Right lobe of liver (tissue), 6 donors: ENCODE data around the gene SPAG16. TPM values are rescaled to one million over a fixed set of nuclear protein-coding genes. Genes with fewer than 3 reads are reported as not detected.

Experiments used
- ATAC-seq, 4 donors: fragments of 200-7000 bp; cut with Tn5 transposase; one replicate each; pipeline ENCODE4 v1.9.1; 2020; ENCODE audit warnings: mild to moderate bottlenecking in 4 of 4, moderate library complexity in 4 of 4
- DNase-seq, 3 donors: peaks; one replicate each; pipeline ENCODE4 v3.0.0-alpha.2; 2020
- H3K27ac ChIP-seq, 3 donors: fragments of 200-600 bp; one replicate each; pipeline ENCODE4 v1.8.0; 2022
- H3K27me3 ChIP-seq, 2 donors: fragments of 200-600 bp; one replicate each; pipeline ENCODE4 v1.8.0; 2022
- H3K36me3 ChIP-seq, 4 donors: fragments of 200-600 bp; sonication (generic) in 1 of 4; one replicate each; pipeline versions ENCODE4 v1.5.1 to v1.8.0; 2017 to 2022; ENCODE audit warnings: control low read depth in 1 of 4
- H3K4me1 ChIP-seq, 4 donors: fragments of 200-600 bp; sonication (generic) in 1 of 4; one replicate each; pipeline versions ENCODE4 v1.5.1 to v1.8.0; 2017 to 2022; ENCODE audit warnings: control low read depth in 1 of 4
- H3K4me3 ChIP-seq, 3 donors: fragments of 200-600 bp; one replicate each; pipeline ENCODE4 v1.8.0; 2022
- H3K9me3 ChIP-seq, 4 donors: fragments of 200-600 bp; sonication (generic) in 1 of 4; one replicate each; pipeline versions ENCODE4 v1.5.1 to v1.8.0; 2017 to 2022; ENCODE audit warnings: control low read depth in 1 of 4
- POLR2A ChIP-seq: fragments of 450-650 bp; IDR thresholded peaks from one replicate; pipeline ENCODE4 v1.6.1; 2017; ENCODE audit warnings: antibody characterized with exemption, mild to moderate bottlenecking
- WGBS: methylation state at CpG from one replicate; pipeline ENCODE4 v1.1.6; 2018; ENCODE audit warnings: low coverage, low lambda C conversion rate; ENCODE audit not compliant: insufficient coverage; ENCODE audit errors: missing lambda C conversion rate; 5-methylcytosine and 5-hydroxymethylcytosine counted together
- intact Hi-C, 2 donors: fragments of 100-400 bp; cut with DNase I; formaldehyde crosslinking; loops; one replicate each; pipeline versions ENCODE4 v1.11.2 to v1.14.1; 2022
- total RNA-seq, 6 experiments: library from RNA; depleted of rRNA in 2 of 6; stranded (reverse); fragments of >200 nt in 2 of 6; fragmentation: NEBNext Ultra II Directional in 3 of 6; extraction: Animal tissue kit (Norgen Biotek cat#: 25700) in 3 of 6; gene quantifications; one replicate each; pipeline versions ENCODE4 v1.1.0 to v1.2.4, GENCODE V29; 2016 to 2023
- TF ChIP-seq, protein P1 (sequence below), 4 donors: fragments of 200-600 bp in 3 of 4; fragments of 450-650 bp in 1 of 4; IDR thresholded peaks; one replicate each; pipeline versions ENCODE4 v1.5.1 to v1.8.0; 2016 to 2022; ENCODE audit warnings: antibody characterized with exemption in 4 of 4, mild to moderate bottlenecking in 2 of 4
- donor health status: DM: no; HTN: yes; CAD: no.
- donor health status: DM: no; HTN: no; CAD: no.
- donor health status: DM: no; HTN: no; CAD: no.
- donor health status: DM: no; HTN: yes; CAD: no.
- donor health status: DM: no; HTN: yes; CAD: no.

Gene SPAG16
- total RNA-seq, 6 experiments from 2014 or later: 7.2 to 15.3 (median 9.0) TPM

DNA sequence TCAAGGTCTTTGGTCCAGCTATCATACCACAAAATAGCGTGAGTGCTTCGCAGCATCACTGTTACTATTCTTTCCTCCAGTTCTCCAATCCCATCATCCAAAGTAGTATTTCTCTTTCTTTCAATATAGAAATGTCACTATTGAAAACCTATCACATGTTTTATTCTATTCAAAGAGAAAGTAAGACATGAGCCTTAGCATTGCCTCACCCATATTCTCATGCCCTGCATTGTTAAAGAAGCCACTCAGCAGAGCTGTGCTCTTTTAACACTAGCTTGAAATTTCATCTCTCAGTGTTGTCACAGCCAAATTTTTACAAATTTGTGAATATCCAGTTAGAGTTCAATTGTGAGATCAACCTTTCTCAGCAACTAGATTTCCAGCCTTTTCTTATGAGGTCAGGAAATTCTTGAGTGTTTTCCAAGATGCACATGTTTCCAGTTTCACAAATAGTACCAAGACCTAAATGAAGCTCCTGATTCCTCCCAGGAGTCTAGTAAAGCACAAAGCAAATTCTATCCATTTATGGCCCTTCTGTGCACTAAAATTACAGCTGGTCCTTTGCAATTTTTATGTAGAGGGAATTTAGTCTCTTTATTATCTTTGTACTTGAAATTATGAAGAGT lies 343.7 kb downstream of the SPAG16 start:
- TF ChIP-seq, protein P1, sequence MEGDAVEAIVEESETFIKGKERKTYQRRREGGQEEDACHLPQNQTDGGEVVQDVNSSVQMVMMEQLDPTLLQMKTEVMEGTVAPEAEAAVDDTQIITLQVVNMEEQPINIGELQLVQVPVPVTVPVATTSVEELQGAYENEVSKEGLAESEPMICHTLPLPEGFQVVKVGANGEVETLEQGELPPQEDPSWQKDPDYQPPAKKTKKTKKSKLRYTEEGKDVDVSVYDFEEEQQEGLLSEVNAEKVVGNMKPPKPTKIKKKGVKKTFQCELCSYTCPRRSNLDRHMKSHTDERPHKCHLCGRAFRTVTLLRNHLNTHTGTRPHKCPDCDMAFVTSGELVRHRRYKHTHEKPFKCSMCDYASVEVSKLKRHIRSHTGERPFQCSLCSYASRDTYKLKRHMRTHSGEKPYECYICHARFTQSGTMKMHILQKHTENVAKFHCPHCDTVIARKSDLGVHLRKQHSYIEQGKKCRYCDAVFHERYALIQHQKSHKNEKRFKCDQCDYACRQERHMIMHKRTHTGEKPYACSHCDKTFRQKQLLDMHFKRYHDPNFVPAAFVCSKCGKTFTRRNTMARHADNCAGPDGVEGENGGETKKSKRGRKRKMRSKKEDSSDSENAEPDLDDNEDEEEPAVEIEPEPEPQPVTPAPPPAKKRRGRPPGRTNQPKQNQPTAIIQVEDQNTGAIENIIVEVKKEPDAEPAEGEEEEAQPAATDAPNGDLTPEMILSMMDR (IDR thresholded peaks at IDR 0.05): no peak
- no peak for TF ChIP-seq POLR2A
- H3K4me3 ChIP-seq: no peak overlapping the region
- no peaks in the 10 kb centered on the region for H3K36me3 ChIP-seq
- no peaks in the 10 kb centered on the region for H3K27me3 ChIP-seq
- no peak for DNase-seq
- H3K9me3 ChIP-seq: no peaks in the 10 kb centered on the region
- H3K4me1 ChIP-seq: no peaks in the 10 kb centered on the region
- ATAC-seq: no peak
- 72% methylated on average over 2 of the region's 2 CpGs for WGBS
- intact Hi-C loops: no loop called here
- H3K27ac ChIP-seq: no peak overlapping the region

DNA sequence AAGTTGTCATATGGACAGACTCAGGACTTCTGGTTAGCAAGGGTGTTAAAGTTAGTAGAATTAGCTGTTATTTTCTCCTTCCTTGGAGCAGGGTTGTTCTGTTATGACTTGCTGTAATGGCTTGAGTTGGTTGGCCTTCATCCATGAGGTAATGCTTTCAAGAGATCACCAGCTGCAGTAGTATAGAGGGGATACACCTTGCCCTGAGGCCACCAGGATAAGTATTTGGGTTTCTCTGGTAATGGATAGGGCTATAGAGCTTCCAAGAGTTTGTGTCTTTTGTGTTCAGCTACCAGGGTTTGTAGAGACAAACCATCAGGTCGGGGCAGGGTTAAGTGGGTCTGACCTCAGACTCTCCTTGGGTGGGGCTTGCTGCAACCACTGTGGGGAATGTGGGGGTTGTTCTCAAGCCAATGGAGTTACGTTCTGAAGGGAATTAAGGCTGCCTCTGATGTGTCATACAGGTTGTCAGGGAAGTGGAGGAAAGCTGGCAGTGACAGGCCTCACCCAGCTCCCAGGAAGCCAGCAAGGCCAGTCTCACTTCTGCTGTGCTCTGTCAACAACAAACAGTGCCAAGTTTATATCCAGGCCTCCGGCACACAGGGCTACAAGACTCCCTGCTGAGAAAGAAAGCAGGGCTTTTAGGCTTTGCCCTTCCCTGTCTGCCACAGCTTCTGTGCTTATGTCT lies 356.6 kb downstream of the SPAG16 start:
- no peaks in the 10 kb centered on the region for H3K36me3 ChIP-seq
- no peak for ATAC-seq
- H3K4me1 ChIP-seq: no peaks in the 10 kb centered on the region
- no peaks in the 10 kb centered on the region for H3K9me3 ChIP-seq
- H3K4me3 ChIP-seq: no peak overlapping the region
- no peak overlapping the region for H3K27ac ChIP-seq
- no peak for TF ChIP-seq POLR2A
- TF ChIP-seq, protein P1 (IDR thresholded peaks at IDR 0.05): no peak
- 22% methylated on average over 3 of the region's 3 CpGs for WGBS
- no peaks in the 10 kb centered on the region for H3K27me3 ChIP-seq
- no peak for DNase-seq
- intact Hi-C loops: no loop called here

DNA sequence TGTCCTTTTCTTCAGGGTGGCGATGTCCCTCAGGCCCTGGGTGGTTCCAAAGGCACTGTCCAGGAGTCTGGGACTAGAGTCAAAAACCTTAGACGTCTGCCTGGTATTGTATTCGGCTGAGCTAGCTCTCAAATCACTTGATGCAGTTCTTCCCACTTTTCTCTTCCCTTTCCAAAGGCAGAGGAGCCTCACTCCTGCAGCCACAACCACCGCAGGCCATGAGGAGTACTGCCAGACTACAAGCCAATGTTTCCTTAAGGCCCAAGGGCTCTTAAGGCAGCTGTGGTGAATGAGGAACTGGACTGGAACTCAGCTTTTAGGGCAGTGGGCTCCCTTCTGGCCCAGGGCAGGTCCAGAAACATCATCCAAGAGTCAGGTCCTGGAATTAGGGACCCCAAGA lies 360.7 kb downstream of the SPAG16 start:
- H3K27me3 ChIP-seq: no peaks in the 10 kb centered on the region
- no peaks in the 10 kb centered on the region for H3K4me1 ChIP-seq
- DNase-seq (no peak), ATAC-seq (no peak)
- 64% methylated on average over 2 of the region's 4 CpGs for WGBS
- no peak overlapping the region for H3K27ac ChIP-seq
- no peaks in the 10 kb centered on the region for H3K36me3 ChIP-seq
- intact Hi-C loops: no loop called here
- no peak overlapping the region for H3K4me3 ChIP-seq
- no peaks in the 10 kb centered on the region for H3K9me3 ChIP-seq
- TF ChIP-seq, protein P1 (IDR thresholded peaks at IDR 0.05): no peak
- no peak for TF ChIP-seq POLR2A

DNA sequence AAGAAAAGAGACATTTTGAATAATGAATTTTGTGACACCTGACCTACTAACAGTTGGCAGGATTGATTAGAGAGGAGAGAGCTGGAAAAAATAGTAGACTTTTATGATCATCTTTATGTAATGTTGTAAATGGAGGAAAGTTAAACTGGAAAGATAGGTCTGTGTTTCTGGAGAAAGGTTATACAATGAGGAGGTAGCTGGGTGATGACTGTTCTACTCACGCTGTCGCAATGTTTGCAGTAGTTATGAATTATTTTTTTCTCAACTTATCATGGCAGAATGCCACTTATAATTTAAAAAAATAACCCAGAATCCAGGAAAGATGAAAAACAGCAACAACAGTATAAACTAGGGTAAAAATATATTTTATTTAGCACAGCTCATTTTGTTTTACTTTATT lies 364.9 kb downstream of the SPAG16 start:
- no peak for DNase-seq
- Histone ChIP-seq H3K4me1 (no peaks in the 10 kb centered on the region), H3K27me3 (no peaks in the 10 kb centered on the region), H3K36me3 (no peaks in the 10 kb centered on the region), H3K27ac (no peak overlapping the region), H3K9me3 (no peaks in the 10 kb centered on the region), H3K4me3 (no peak overlapping the region)
- no peak for ATAC-seq
- 81% methylated on average over 2 of the region's 2 CpGs for WGBS
- TF ChIP-seq, protein P1 (IDR thresholded peaks at IDR 0.05): no peak
- no peak for TF ChIP-seq POLR2A
- intact Hi-C loops: no loop called here
